GM13976 (cell line): ENCODE measurements around the gene GALNT2.

Experiments
- DNase-seq: peaks from one replicate; pipeline ENCODE4 v3.0.0; 2012; ENCODE audit warnings: low spot score
- CTCF ChIP-seq: IDR thresholded peaks from 2 replicates; pipeline ENCODE4 v1.5.1; 2012; ENCODE audit warnings: borderline replicate concordance, mild to moderate bottlenecking; ENCODE audit not compliant: insufficient read depth; ENCODE audit errors: extremely low read depth, missing control alignments, control extremely low read depth
- in situ Hi-C: fragments of 300-500 bp; cut with MboI; formaldehyde crosslinking; loops from one replicate; pipeline ENCODE4 v1.12.0; 2022; ENCODE audit warnings: low sequenced_read_pairs, mixed read lengths, inconsistent platforms; ENCODE audit not compliant: unreplicated experiment

Gene GALNT2

GRCh38 chr1:230288641-230289349 is 221.8 kb downstream of the GALNT2 start:
- TF ChIP-seq CTCF: no peak
- in situ Hi-C loops: no loop called here
- DNase-seq: no peak

- DNase-seq: no peak
- TF ChIP-seq CTCF: no peak
- in situ Hi-C loops: no loop called here
Observed at GRCh38 chr1:230289350-230289644, 222.3 kb downstream of the GALNT2 start.

DNA sequence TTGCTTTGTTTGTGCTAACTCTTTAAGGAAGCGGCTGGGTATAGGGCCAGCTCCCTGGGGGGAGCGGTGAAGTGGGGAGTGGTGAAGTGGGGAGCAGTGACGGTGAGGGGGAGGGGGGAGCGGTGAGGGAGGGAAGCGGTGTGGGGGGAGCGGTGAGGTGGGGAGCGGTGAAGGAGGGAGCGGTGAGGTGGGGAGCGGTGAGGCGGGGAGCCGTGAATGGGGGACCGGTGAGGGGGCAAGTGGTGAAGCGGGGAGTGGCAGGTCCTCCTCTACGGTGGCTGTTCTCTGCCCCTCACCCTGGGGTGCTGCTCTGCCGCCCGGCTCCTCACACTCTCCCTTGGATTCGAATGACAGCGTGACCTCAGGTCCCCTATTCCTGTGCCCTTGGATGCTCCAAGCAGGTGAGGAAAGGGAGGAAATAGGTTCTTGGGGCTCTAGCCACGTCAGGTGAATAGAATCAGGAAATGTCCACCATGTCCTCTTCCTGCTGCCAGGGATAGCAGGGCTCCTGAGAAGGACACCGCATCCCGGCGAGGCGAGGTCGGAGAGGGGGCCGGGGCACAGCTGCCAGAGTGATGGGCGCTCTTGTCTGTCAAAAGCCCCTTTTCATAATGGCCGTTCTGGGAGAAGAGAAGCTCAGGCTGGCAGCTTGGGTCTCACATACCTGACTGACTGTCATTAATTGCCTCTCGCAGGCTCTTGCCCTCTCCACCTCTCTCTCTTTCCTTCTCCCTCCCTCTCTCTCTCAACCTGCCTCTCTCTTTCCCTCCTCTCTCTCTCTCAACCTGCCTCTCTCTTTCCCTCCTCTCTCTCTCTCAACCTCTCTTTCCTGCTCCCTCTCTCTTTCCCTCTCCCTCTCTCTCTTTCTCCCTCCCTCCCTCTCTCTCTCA is 224.9 kb downstream of the GALNT2 start:
- TF ChIP-seq CTCF: no peak
- in situ Hi-C loops: no loop called here
- DNase-seq: no peak

GRCh38 chr1:230292689-230293389 is 225.8 kb downstream of the GALNT2 start:
- no peak for DNase-seq
- TF ChIP-seq CTCF: no peak
- in situ Hi-C loops: no loop called here

- no peak for DNase-seq
- in situ Hi-C loops: no loop called here
- no peak for TF ChIP-seq CTCF
Observed at GRCh38 chr1:230293390-230293700, 226.3 kb downstream of the GALNT2 start.

DNA sequence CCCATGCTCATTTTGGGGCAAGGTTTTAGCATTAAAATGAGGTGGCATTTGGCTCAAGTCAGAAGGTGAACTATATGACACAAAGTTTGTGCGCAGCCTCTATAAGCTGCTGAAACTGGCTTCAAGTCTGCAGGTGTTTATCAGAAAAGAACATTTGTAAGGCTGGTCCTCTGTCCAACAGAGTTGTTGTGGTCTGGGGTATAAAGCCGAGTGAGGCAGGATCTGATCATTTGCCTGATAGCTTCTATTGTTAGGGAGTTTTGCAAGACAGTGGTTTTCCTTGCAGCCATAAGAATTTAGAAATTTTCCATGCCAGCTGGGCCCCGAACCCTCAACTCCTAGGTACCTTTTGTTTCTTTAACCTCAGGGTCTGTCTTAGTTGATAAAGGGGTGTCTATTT is 228.3 kb downstream of the GALNT2 start:
- no peak for TF ChIP-seq CTCF
- no peak for DNase-seq
- in situ Hi-C loops: no loop called here
